OCI-LY1 (cell line): Measurements from ENCODE around the gene AVPR2.

Experiments
- EZH2 ChIP-seq: fragments of 200-600 bp; sonication (generic), shearing (Covaris generic); IDR thresholded peaks from 2 replicates; pipeline ENCODE4 v1.8.0; 2017; ENCODE audit warnings: borderline replicate concordance, mixed run types, mild to moderate bottlenecking, antibody characterized with exemption, low read length, moderate library complexity, mixed read lengths
- TF ChIP-seq, protein P1 (sequence below): fragments of 200-600 bp; sonication (generic), shearing (Covaris generic); IDR thresholded peaks from 2 replicates; pipeline ENCODE4 v1.5.1; 2017; ENCODE audit warnings: mild to moderate bottlenecking, antibody characterized with exemption, low read length, moderate library complexity, mixed read lengths

- TF ChIP-seq, protein P1, sequence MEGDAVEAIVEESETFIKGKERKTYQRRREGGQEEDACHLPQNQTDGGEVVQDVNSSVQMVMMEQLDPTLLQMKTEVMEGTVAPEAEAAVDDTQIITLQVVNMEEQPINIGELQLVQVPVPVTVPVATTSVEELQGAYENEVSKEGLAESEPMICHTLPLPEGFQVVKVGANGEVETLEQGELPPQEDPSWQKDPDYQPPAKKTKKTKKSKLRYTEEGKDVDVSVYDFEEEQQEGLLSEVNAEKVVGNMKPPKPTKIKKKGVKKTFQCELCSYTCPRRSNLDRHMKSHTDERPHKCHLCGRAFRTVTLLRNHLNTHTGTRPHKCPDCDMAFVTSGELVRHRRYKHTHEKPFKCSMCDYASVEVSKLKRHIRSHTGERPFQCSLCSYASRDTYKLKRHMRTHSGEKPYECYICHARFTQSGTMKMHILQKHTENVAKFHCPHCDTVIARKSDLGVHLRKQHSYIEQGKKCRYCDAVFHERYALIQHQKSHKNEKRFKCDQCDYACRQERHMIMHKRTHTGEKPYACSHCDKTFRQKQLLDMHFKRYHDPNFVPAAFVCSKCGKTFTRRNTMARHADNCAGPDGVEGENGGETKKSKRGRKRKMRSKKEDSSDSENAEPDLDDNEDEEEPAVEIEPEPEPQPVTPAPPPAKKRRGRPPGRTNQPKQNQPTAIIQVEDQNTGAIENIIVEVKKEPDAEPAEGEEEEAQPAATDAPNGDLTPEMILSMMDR, result no peak
- TF ChIP-seq EZH2, result no peak
Measured at GRCh38 chrX:153931748-153932147, 27.3 kb downstream of the AVPR2 start.
